Liver (tissue), 9 donors: ENCODE data around the gene CRISPLD2. TPM values are rescaled to one million over a fixed set of nuclear protein-coding genes. Genes with fewer than 3 reads are reported as not detected.
"Not testable (repeated sequence)": the region's sequence is repeated elsewhere in the genome, so short reads cannot be mapped to it uniquely, and the experiment has no call there.

ENCODE experiments used
- DNase-seq: peaks from one replicate; pipeline ENCODE4 v3.0.0-alpha.2; 2017; ENCODE audit warnings: low spot score
- H3K27ac ChIP-seq, 2 donors: one replicate each; pipeline ENCODE4 v1.7.0; 2013; ENCODE audit warnings: inconsistent platforms in 2 of 2, low read length in 2 of 2, control low read depth in 1 of 2, low read depth in 1 of 2, mild to moderate bottlenecking in 1 of 2
- H3K27me3 ChIP-seq, 4 donors: one replicate each; pipeline versions ENCODE4 v1.6.1 to v1.7.0; 2013; ENCODE audit warnings: low read length in 3 of 4, inconsistent platforms in 1 of 4, mild to moderate bottlenecking in 1 of 4, moderate library complexity in 1 of 4; ENCODE audit not compliant: control insufficient read depth in 4 of 4, insufficient read depth in 4 of 4
- H3K36me3 ChIP-seq, 4 donors: one replicate each; pipeline versions ENCODE4 v1.6.1 to v1.7.0; 2013; ENCODE audit warnings: low read length in 3 of 4, mild to moderate bottlenecking in 3 of 4, low read depth in 1 of 4, moderate library complexity in 1 of 4; ENCODE audit not compliant: control insufficient read depth in 4 of 4, insufficient read depth in 3 of 4
- H3K4me1 ChIP-seq, 4 donors: one replicate each; pipeline versions ENCODE4 v1.6.1 to v1.7.0; 2013; ENCODE audit warnings: low read length in 3 of 4, mild to moderate bottlenecking in 3 of 4, moderate library complexity in 1 of 4; ENCODE audit not compliant: control insufficient read depth in 4 of 4, insufficient read depth in 4 of 4
- H3K4me3 ChIP-seq, 3 donors: one replicate each; pipeline versions ENCODE4 v1.6.1 to v1.7.0; 2013; ENCODE audit warnings: low read length in 3 of 3, control low read depth in 1 of 3, low read depth in 1 of 3, mild to moderate bottlenecking in 1 of 3
- H3K9ac ChIP-seq, 2 donors: one replicate each; pipeline ENCODE4 v1.7.0; 2013; ENCODE audit warnings: low read length in 2 of 2, mild to moderate bottlenecking in 2 of 2, moderate library complexity in 2 of 2, control low read depth in 1 of 2, low read depth in 1 of 2
- H3K9me3 ChIP-seq, 4 donors: one replicate each; pipeline versions ENCODE4 v1.6.1 to v1.7.0; 2013; ENCODE audit warnings: low read length in 3 of 4; ENCODE audit not compliant: control insufficient read depth in 4 of 4
- EGR1 ChIP-seq, 2 donors: IDR thresholded peaks; 2 replicates each; pipeline ENCODE4 v1.6.1; 2016 to 2018; ENCODE audit warnings: antibody characterized with exemption in 2 of 2, low read depth in 2 of 2
- FOXA2 ChIP-seq: IDR thresholded peaks from 2 replicates; pipeline ENCODE4 v1.6.1; 2016; ENCODE audit warnings: antibody characterized with exemption
- HNF4A ChIP-seq, 2 donors: conservative IDR thresholded peaks; 2 replicates each; pipeline ENCODE4 v1.6.1; 2016; ENCODE audit warnings: antibody characterized with exemption in 2 of 2, mild to moderate bottlenecking in 2 of 2
- HNF4G ChIP-seq: IDR thresholded peaks from 2 replicates; pipeline ENCODE4 v1.6.1; 2016; ENCODE audit warnings: antibody characterized with exemption
- MAX ChIP-seq: IDR thresholded peaks from 2 replicates; pipeline ENCODE4 v1.6.1; 2016; ENCODE audit warnings: antibody characterized with exemption
- RAD21 ChIP-seq, 2 donors: IDR thresholded peaks; 2 replicates each; pipeline ENCODE4 v1.6.1; 2016; ENCODE audit warnings: antibody characterized with exemption in 2 of 2, mild to moderate bottlenecking in 2 of 2
- REST ChIP-seq: IDR thresholded peaks from 2 replicates; pipeline ENCODE4 v1.6.1; 2016; ENCODE audit warnings: antibody characterized with exemption, mild to moderate bottlenecking
- RXRA ChIP-seq, 2 donors: IDR thresholded peaks; 2 replicates each; pipeline ENCODE4 v1.6.1; 2017 to 2018; ENCODE audit warnings: antibody characterized with exemption in 2 of 2, mild to moderate bottlenecking in 1 of 2
- TAF1 ChIP-seq: conservative IDR thresholded peaks from 2 replicates; pipeline ENCODE4 v1.6.1; 2016; ENCODE audit warnings: antibody characterized with exemption, mild to moderate bottlenecking
- WGBS: extraction: QIAGEN DNeasy Blood & Tissue Kit; methylation state at CpG from one replicate; pipeline ENCODE4 v1.1.7; 2013; 5-methylcytosine and 5-hydroxymethylcytosine counted together
- polyA plus RNA-seq, 2 donors: library from polyadenylated mRNA; stranded (reverse) in 1 of 2; unstranded in 1 of 2; fragments of 200-250 nt in 1 of 2; fragments of >200 nt in 1 of 2; fragmentation: Nextera tagmentation in 1 of 2; extraction: Ambion mirVana in 1 of 2; gene quantifications; one replicate each; pipeline versions ENCODE4 v1.2.1 to v1.2.3, GENCODE V29; 2013 to 2015
- total RNA-seq, 2 donors: library from RNA; depleted of rRNA; stranded (reverse); fragments of >200 nt; gene quantifications; one replicate each; pipeline ENCODE4 v1.2.3, GENCODE V29; 2014
- donor health status: healthy.
- donor health status: healthy.
- donor health status: healthy.
- donor health status: healthy.
- donor health status: healthy.

The CRISPLD2 gene
- total and polyA plus RNA-seq, 4 donors: 2.6 to 14.8 (median 4.1) TPM

GRCh38 chr16:84854759-84855158 lies 35.0 kb downstream of the CRISPLD2 start:
- Histone ChIP-seq H3K27ac (no peak overlapping the region), H3K27me3 (no peaks in the 10 kb centered on the region), H3K4me3 (no peak overlapping the region), H3K9me3 (peaks cover 0 to 3% (median 1%) of the 10 kb centered on the region in 4 donors), H3K4me1 (peaks cover 0 to 12% (median 4%) of the 10 kb centered on the region in 4 donors), H3K9ac (no peak overlapping the region), H3K36me3 (no peaks in the 10 kb centered on the region)
- TF ChIP-seq FOXA2 (no peak), HNF4G (no peak), RXRA (IDR thresholded peaks at IDR 0.05) (no peak), REST (no peak), TAF1 (no peak), HNF4A (conservative IDR thresholded peaks at IDR 0.05) (no peak), RAD21 (IDR thresholded peaks at IDR 0.05) (no peak), EGR1 (IDR thresholded peaks at IDR 0.05; ENCODE audit: low read depth in 2 of 2) (no peak), MAX (no peak)
- 91% methylated on average over 11 of the region's 11 CpGs for whole genome bisulfite sequencing
- DNase-seq: no peak

DNA sequence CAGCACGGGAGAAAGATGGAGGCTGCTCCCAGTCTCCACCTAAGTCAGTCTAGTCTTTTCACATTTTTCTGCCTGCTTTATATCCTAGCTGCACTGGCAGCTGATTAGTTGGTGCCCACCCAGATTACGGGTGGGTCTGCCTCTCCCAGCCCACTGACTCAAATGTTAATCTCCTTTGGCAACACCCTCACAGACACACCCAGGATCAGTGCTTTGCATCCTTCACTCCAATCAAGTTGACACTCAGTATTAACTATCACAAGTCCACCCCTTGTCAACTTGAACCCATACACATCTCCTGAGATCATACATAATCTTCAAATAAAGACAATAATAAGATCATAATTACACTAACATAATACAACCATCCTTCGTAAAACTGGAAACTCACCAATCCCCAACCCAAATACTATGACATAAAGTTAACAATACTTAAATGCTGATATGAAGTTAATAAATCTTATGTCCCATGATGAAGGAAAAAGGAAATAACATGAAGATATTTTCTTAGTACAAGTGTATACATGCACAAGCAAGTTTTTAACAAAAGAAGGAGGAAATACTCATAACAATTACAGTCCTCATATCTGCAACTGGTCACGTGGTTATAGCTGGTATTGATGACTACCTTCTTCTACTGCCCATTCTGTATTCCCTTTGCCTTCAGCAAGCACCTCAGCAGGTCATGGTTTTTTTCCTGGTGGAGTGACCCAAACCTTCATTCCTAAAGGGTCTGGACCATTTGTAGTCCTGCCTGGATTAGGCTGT lies 35.8 kb downstream of the CRISPLD2 start:
- H3K27me3 ChIP-seq, H3K4me3 ChIP-seq, H3K9me3 ChIP-seq, H3K36me3 ChIP-seq, H3K27ac ChIP-seq, DNase-seq, H3K9ac ChIP-seq: not testable (repeated sequence)
- H3K4me1 ChIP-seq: peaks cover 0 to 12% (median 4%) of the 10 kb centered on the region in 4 donors
- 88% methylated on average over 4 of the region's 4 CpGs for WGBS

- not testable (repeated sequence) for H3K4me1 ChIP-seq, H3K9me3 ChIP-seq, DNase-seq, H3K4me3 ChIP-seq, H3K9ac ChIP-seq, H3K27ac ChIP-seq, H3K36me3 ChIP-seq, H3K27me3 ChIP-seq
- WGBS: 90% methylated on average over 3 of the region's 3 CpGs
Measured at GRCh38 chr16:84856203-84856581, 36.4 kb downstream of the CRISPLD2 start.

DNA sequence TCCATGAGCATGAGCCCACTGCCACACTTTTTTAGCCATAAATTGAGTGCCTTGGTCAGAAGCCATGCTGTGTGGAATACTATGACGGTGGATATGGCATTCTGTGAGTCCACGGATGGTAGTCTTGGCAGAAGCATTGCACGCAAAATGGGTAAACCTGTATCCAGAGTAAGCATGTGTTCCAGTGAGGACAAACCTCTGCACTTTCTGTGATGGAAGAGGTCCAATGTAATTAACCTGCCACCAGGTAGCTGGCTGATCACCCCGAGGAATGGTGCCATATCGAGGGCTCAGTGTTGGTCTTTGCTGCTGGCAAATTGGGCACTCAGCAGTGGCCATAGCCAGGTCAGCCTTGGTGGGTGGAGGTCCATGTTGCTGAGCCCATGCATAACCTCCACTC lies 37.0 kb downstream of the CRISPLD2 start:
- H3K4me3 ChIP-seq, H3K36me3 ChIP-seq, H3K9ac ChIP-seq, H3K27ac ChIP-seq, H3K27me3 ChIP-seq, H3K9me3 ChIP-seq, H3K4me1 ChIP-seq, DNase-seq: not testable (repeated sequence)
- 51% methylated on average over 5 of the region's 5 CpGs for WGBS
